Brain microvascular endothelial cell (primary cell): Measurements from ENCODE around the gene TADA2A.
"Not testable (repeated sequence)": the region's sequence is repeated elsewhere in the genome, so short reads cannot be mapped to it uniquely, and the experiment has no call there.

ENCODE experiments used
- DNase-seq: peaks from one replicate; pipeline ENCODE4 v3.0.0-alpha.2; 2020
- H3K27ac ChIP-seq: fragments of 250-450 bp; sonication (Bioruptor Pico); 2 replicates; pipeline ENCODE4 v1.5.1; 2020; ENCODE audit warnings: mild to moderate bottlenecking, moderate library complexity
- H3K27me3 ChIP-seq: fragments of 250-450 bp; sonication (Bioruptor Pico); replicated peaks from 2 replicates; pipeline ENCODE4 v1.5.1; 2020; ENCODE audit warnings: mild to moderate bottlenecking
- H3K36me3 ChIP-seq: fragments of 250-450 bp; sonication (Bioruptor Pico); replicated peaks from 2 replicates; pipeline ENCODE4 v1.5.1; 2020; ENCODE audit warnings: mild to moderate bottlenecking
- H3K4me3 ChIP-seq: 2 replicates; pipeline ENCODE4 v1.5.1; 2011; ENCODE audit warnings: low read depth, mild to moderate bottlenecking, control low read depth, low read length, moderate library complexity
- in situ Hi-C: cut with HindIII; loops from 2 replicates; pipeline ENCODE4 v1.10.0; 2017; ENCODE audit warnings: low sequenced_read_pairs, low pct_ligation_motif_present
- TF ChIP-seq, protein P1 (sequence below): IDR thresholded peaks from 2 replicates; pipeline ENCODE4 v1.5.1; 2011; ENCODE audit warnings: low read depth, mild to moderate bottlenecking, moderate library complexity, low read length, control low read depth, inconsistent platforms; ENCODE audit errors: missing control alignments

TADA2A gene

DNA sequence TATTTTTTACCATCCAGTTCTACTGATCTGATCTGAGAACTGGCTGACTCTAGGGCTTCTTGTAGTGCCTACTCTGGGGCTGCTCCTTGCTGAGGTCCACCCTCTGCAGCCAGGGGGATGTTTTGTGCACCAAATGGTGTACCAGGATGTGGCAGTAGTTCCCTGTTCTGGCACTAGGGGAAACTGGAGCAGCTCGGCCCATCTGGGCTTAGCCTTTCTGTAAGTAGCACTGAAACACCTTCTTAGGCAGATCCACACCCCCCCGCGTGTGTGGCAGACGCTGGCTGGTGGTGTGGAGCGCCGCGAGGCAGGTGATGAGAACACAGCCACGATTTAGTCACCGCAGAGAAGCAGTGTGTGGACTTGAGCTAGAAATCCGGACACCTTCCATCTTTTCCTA is 100.0 kb downstream of the TADA2A start:
- Histone ChIP-seq H3K4me3 (no peak overlapping the region), H3K36me3 (peaks cover 2% of the 10 kb centered on the region), H3K27me3 (no peaks in the 10 kb centered on the region), H3K27ac (no peak overlapping the region)
- peak; percentile 29 for DNase-seq
- in situ Hi-C loops: no loop called here
- TF ChIP-seq, protein P1, sequence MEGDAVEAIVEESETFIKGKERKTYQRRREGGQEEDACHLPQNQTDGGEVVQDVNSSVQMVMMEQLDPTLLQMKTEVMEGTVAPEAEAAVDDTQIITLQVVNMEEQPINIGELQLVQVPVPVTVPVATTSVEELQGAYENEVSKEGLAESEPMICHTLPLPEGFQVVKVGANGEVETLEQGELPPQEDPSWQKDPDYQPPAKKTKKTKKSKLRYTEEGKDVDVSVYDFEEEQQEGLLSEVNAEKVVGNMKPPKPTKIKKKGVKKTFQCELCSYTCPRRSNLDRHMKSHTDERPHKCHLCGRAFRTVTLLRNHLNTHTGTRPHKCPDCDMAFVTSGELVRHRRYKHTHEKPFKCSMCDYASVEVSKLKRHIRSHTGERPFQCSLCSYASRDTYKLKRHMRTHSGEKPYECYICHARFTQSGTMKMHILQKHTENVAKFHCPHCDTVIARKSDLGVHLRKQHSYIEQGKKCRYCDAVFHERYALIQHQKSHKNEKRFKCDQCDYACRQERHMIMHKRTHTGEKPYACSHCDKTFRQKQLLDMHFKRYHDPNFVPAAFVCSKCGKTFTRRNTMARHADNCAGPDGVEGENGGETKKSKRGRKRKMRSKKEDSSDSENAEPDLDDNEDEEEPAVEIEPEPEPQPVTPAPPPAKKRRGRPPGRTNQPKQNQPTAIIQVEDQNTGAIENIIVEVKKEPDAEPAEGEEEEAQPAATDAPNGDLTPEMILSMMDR: peak; percentile 80

DNA sequence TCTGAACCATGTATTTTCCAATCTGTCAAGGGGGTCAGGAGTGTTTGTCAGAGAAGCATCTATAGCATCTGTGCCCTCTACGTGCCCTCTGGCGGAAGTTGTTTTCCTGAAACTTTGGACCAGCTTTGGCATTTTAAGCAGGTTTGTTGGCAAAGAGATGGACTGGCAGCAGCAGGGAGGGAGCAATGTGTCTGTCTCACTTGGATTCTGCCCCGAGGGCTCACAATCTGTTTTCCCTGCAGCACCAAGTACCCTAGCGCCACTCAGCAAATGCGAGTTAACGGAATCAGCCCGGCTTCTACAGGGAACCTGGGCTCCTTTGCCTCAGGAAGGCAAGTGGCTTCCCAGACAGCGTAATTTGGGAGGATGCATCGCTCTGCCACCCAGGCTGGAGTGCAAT is 100.4 kb downstream of the TADA2A start:
- H3K36me3 ChIP-seq: peaks cover 3% of the 10 kb centered on the region
- no peak overlapping the region for H3K4me3 ChIP-seq
- DNase-seq: no peak
- no peaks in the 10 kb centered on the region for H3K27me3 ChIP-seq
- in situ Hi-C loops: no loop called here
- TF ChIP-seq, protein P1: no peak
- no peak overlapping the region for H3K27ac ChIP-seq

DNA sequence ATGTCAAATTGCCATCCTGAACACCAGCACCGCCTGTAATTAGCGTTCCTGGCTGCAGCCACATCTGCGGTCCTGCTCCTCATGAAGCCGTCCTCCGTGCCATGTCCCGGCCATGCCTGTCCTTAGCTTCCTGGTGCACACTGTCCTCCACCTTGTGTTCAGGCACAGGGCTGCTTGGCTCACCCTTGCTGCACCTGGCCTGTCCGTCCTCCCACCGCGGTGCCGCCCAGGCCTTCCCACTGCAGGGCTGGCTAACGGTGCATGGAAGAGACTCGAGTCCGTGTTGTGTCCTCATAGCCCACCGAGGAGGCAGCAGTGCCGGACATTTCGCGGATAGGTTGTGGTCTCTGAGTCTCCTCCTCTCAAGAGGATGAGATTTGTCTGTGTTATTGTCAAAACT is 103.4 kb downstream of the TADA2A start:
- TF ChIP-seq, protein P1: no peak
- Histone ChIP-seq H3K36me3 (peaks cover 27% of the 10 kb centered on the region), H3K4me3 (no peak overlapping the region), H3K27ac (no peak overlapping the region), H3K27me3 (no peaks in the 10 kb centered on the region)
- in situ Hi-C loops: no loop called here
- no peak for DNase-seq

DNA sequence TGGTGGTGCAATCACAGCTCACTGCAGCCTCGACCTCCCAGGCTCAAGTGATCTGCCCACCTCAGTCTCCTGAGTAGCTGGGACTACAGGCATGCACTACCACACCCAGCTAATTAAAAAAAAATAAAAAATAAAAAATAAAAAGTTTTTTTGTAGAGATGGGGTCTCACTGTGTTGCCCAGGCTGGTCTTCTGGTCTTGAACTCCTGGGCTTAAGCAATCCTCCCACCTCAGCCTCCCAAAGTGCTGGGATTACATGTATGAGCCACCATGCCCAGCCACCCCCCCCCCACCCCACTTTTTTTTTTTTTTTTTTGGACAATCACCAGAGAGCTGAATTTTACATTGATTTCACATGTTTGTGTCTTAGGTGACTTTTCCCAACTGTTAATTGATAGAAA is 105.0 kb downstream of the TADA2A start:
- DNase-seq, in situ Hi-C loops, H3K27me3 ChIP-seq, H3K4me3 ChIP-seq, H3K27ac ChIP-seq: not testable (repeated sequence)
- H3K36me3 ChIP-seq: peaks cover 27% of the 10 kb centered on the region

DNA sequence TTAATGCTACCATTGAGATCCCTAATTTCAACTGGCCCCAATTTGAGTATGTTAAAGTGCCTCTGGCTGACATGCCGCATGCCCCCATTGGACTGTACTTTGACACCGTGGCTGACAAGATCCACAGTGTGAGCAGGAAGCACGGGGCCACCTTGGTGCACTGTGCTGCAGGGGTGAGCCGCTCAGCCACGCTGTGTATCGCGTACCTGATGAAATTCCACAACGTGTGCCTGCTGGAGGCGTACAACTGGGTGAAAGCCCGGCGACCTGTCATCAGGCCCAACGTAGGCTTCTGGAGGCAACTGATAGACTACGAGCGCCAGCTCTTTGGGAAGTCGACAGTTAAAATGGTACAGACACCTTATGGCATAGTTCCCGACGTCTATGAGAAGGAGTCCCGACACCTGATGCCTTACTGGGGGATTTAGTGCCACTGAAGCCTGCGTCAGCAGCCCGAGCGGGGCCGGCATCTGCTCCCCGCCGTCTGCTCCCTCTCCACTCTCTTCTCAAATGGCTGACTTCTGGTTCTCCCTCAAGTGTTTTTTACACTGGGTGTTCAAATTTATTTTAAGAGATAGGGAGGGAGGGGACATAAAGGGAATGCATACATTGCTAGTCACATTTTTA is 105.9 kb downstream of the TADA2A start:
- Histone ChIP-seq H3K4me3 (no peak overlapping the region), H3K27ac (no peak overlapping the region), H3K36me3 (peaks cover 29% of the 10 kb centered on the region), H3K27me3 (no peaks in the 10 kb centered on the region)
- TF ChIP-seq, protein P1: no peak
- in situ Hi-C loops: no loop called here
- DNase-seq: no peak

DNA sequence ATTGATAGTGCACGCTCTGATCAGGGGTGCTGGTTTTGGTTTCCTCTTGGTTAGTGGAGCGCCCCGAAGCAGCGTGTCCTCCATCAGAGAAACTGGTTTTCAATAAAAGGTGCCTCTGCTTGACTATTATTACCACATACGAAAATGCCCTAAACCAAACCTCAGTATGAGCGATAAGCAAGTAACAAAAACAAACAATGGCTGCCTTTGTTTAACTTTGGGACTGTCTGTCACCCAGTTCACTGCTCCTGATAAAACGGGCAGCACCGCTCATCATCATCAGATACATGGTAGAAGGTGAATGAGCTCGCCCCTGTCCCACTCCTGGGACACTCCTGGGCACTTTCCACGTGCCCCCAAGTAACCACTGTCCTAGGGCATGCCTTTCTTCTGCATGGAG is 107.0 kb downstream of the TADA2A start:
- TF ChIP-seq, protein P1: no peak
- peaks cover 35% of the 10 kb centered on the region for H3K36me3 ChIP-seq
- no peak for DNase-seq
- no peaks in the 10 kb centered on the region for H3K27me3 ChIP-seq
- H3K27ac ChIP-seq: no peak overlapping the region
- H3K4me3 ChIP-seq: no peak overlapping the region
- in situ Hi-C loops: no loop called here
